GM12875 (cell line): ENCODE results near the gene KIAA1671.

Source experiments
- H3K4me3 ChIP-seq: one replicate; pipeline ENCODE4 v1.5.1; 2011; ENCODE audit warnings: low read depth, low read length, control low read depth
- TF ChIP-seq, protein P1 (sequence below): IDR thresholded peaks from 2 replicates; pipeline ENCODE4 v1.5.1; 2011; ENCODE audit warnings: low read depth, mild to moderate bottlenecking, control low read depth, inconsistent platforms, low read length, moderate library complexity, borderline replicate concordance; ENCODE audit not compliant: insufficient read depth

The KIAA1671 gene

DNA sequence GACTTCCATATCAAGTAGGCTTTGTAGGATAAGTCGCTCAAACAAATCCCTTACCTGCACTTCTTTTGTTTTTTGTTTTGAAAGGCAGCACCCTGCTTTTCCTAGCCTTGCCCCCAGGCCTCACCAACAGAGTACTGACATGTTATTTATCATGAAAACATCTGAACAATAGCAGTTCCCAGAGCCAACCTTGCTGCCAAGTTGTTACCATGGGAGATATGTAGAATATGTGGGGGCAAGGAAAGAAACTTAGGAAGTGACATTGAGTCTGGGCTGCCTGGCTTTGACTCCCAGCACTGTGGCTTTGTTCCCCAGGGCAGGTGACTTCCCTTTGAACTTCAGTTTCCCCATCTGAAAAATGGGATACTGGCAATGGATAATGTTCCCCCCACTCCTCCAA lies 193.8 kb downstream of the KIAA1671 start:
- TF ChIP-seq, protein P1, sequence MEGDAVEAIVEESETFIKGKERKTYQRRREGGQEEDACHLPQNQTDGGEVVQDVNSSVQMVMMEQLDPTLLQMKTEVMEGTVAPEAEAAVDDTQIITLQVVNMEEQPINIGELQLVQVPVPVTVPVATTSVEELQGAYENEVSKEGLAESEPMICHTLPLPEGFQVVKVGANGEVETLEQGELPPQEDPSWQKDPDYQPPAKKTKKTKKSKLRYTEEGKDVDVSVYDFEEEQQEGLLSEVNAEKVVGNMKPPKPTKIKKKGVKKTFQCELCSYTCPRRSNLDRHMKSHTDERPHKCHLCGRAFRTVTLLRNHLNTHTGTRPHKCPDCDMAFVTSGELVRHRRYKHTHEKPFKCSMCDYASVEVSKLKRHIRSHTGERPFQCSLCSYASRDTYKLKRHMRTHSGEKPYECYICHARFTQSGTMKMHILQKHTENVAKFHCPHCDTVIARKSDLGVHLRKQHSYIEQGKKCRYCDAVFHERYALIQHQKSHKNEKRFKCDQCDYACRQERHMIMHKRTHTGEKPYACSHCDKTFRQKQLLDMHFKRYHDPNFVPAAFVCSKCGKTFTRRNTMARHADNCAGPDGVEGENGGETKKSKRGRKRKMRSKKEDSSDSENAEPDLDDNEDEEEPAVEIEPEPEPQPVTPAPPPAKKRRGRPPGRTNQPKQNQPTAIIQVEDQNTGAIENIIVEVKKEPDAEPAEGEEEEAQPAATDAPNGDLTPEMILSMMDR = no peak
- H3K4me3 ChIP-seq = no peak overlapping the region

DNA sequence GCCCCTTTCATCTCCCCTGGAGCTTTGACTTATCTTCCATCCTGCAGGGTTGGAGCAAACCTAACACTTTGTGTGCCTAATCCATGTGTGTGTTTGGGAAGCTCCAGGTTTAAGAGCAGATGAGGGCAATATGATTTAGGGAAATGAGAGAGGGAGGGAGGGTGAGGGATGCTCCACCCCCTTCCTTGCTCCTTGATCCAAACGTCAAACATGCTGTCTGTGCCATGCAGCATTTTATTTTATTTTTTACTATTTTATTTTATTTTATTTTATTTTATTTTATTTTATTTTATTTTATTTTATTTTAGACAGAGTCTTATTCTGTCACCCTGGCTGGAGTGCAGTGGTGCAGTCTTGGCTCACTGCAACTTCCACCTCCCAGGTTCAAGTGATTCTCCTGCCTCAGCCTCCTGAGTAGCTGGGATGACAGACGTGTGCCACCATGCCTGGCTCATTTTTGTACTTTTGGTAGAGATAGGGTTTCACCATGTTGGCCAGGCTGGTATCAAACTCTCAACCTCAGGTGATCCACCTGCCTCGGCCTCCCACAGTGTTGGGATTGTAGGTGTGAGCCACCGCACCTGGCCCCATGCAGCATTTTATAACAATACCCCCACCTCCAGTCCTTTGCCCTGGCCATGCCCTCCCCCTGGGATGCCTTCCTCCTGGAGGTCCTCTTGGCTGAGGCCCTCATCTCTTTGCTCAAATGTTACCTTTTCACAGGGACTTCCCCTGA lies 194.6 kb downstream of the KIAA1671 start:
- H3K4me3 ChIP-seq = no peak overlapping the region
- TF ChIP-seq, protein P1 = no peak

DNA sequence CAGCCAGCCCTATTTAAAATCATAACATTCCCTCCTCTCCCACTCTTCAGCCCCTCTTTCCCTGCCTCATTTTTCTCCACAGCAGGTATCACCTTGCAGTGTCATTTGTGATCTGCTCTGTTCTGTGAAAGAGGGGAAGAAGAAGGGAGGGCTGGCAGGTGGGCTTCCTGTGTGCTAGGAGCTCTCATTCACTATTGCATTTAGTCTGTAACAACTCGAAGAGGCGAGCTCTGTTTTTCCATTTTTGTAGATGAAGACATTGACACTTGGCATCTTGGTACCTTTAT lies 195.1 kb downstream of the KIAA1671 start:
- H3K4me3 ChIP-seq = no peak overlapping the region
- TF ChIP-seq, protein P1 = no peak

DNA sequence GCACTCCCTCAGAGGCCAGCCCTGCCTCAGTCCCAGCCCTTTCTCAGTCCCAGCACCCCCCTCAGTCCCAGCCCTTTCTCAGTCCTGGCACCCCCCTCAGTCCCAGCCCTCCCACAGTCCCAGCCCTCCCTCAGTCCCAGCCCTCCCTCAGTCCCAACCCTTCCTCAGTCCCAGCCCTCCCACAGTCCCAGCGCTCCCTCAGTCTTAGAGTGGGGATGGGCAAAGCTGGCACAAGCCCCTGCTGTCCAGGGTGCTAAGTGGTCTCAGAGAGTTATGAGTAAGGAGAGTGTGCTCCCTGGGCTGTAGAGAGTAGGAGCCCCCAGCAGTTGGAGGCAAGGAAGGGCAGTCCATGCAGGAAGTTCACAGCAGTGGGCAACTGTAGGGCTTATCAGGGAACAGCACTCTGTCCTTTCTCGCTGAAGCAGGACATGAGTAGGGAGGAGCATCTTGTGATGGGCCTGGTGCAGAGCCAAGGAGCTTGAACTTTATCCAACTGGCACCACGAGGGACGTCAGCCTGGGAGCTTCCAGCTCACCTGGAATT lies 195.7 kb downstream of the KIAA1671 start:
- TF ChIP-seq, protein P1 = no peak
- H3K4me3 ChIP-seq = no peak overlapping the region

DNA sequence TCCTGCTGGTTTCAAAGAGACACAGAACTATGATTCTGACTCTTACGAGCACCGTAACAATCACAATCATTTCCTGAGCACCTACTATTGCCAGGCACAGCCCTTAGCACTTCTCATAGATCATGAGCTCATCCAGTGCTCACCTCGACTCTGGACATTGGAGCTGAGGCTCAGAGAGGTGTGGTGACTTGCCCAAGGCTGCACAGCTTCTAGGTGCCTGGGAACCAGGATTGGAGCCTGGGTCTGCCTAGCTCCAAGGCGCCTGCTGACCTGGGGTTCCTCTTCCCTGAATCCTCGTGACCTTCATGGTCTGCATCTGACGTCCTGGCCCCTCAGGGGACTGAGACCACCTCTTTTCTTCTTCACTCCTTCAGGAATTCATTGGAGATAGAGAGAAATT lies 196.5 kb downstream of the KIAA1671 start:
- TF ChIP-seq, protein P1 = no peak
- no peak overlapping the region for H3K4me3 ChIP-seq

DNA sequence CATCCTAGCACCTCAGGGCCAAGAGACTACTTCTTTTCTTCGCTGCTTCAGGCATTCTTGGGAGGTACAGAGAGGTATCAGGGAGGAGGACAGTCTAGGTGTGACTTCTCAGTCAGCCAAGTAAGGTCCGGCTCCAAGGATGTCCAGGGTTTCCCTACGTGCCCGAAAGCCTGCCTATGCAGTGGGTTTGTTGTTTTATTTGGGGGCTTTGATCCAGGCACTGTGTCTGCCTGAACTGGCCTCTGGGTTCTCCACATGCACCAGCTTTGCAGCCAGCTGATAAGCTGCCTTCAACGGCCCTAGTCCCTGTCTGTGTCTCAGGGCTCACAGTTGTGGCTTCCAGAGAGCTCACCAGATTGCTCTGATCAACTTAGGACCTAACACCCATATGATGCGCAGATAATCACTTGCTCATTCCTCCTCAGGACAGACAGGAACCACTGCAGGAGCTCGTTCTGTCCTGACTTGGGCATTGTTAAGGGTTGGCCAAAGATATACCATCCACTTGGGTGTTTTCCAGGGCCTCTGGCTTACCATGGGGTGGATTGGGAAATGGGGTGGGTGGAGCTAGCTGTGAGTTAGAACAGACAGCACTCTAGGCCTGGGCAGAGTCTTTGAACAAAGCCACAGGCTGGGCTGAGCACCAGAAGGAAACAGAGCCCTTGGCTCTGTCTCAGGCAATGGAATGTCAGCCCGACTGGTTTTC lies 201.6 kb downstream of the KIAA1671 start:
- TF ChIP-seq, protein P1 = no peak
- no peak overlapping the region for H3K4me3 ChIP-seq

DNA sequence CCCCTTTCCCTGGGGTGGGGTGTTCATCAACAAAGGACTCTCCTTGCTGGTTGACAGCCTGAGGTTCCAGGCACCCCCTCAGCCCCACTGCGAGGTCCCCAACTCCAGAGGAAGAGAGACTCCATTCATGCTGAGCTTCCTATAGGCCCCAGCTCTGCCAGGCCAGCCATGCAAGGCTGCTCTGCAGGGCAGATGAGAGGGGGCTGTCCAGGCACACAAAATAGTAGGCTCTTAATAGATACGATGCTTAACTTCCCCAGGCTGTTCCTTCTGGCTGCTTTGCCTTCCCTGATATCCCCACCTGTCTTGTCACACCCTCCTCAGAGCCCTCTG lies 202.1 kb downstream of the KIAA1671 start:
- H3K4me3 ChIP-seq = no peak overlapping the region
- TF ChIP-seq, protein P1 = no peak
